A673 (cell line): ENCODE measurements around the gene TSC2. TPM values are rescaled to one million over a fixed set of nuclear protein-coding genes. Genes with fewer than 3 reads are reported as not detected.

ENCODE experiments used
- BruUV-seq: library from RNA; stranded (reverse); fragments of 400-500 nt; replicated peaks from 2 replicates; lab custom pipeline; 2021; lab: Mats Ljungman, UMichigan
- CTCF ChIA-PET: fragments of 300-600 bp; sonication (Branson Sonifier 250); formaldehyde crosslinking; loops from one replicate; lab custom pipeline; 2022; ENCODE audit warnings: antibody characterized with exemption; lab: Charles Lee
- POLR2A ChIA-PET: fragments of 300-600 bp; sonication (Branson Sonifier 250); formaldehyde crosslinking; loops from one replicate; lab custom pipeline; 2022; ENCODE audit warnings: antibody characterized with exemption; ENCODE audit not compliant: low non-redundant PET; lab: Charles Lee
- DNase-seq: peaks from one replicate; pipeline ENCODE4 v3.0.0-alpha.2; 2015; ENCODE audit warnings: low spot score
- H3K27ac ChIP-seq: fragments of 200-600 bp; sonication (generic); 2 replicates; pipeline ENCODE4 v1.5.1; 2016; ENCODE audit warnings: mixed run types, low read depth, mild to moderate bottlenecking, mixed read lengths, antibody characterized with exemption, low read length; ENCODE audit not compliant: poor library complexity, severe bottlenecking
- H3K27me3 ChIP-seq: fragments of 200-600 bp; sonication (generic); replicated peaks from 2 replicates; pipeline ENCODE4 v1.6.1; 2017; ENCODE audit warnings: mixed run types, low read depth, mild to moderate bottlenecking, mixed read lengths, antibody characterized with exemption, low read length; ENCODE audit not compliant: insufficient read depth, poor library complexity
- H3K36me3 ChIP-seq: fragments of 200-600 bp; sonication (generic); 2 replicates; pipeline ENCODE4 v1.6.1; 2016; ENCODE audit warnings: mixed run types, mild to moderate bottlenecking, mixed read lengths, antibody characterized with exemption, low read length; ENCODE audit not compliant: insufficient read depth, poor library complexity, severe bottlenecking
- H3K4me1 ChIP-seq: fragments of 200-600 bp; sonication (generic); 2 replicates; pipeline ENCODE4 v1.6.1; 2017; ENCODE audit warnings: mixed run types, mild to moderate bottlenecking, mixed read lengths, antibody characterized with exemption, low read length; ENCODE audit not compliant: insufficient read depth, poor library complexity, severe bottlenecking
- H3K4me3 ChIP-seq: fragments of 200-600 bp; sonication (generic); 2 replicates; pipeline ENCODE4 v1.5.1; 2016; ENCODE audit warnings: low read depth, mixed run types, mild to moderate bottlenecking, mixed read lengths, low read length; ENCODE audit not compliant: poor library complexity, severe bottlenecking
- H3K9me3 ChIP-seq: fragments of 200-600 bp; sonication (generic); 2 replicates; pipeline ENCODE4 v1.6.1; 2016; ENCODE audit warnings: mixed run types, low read depth, mild to moderate bottlenecking, mixed read lengths, antibody characterized with exemption, low read length; ENCODE audit not compliant: poor library complexity, severe bottlenecking
- CTCF ChIP-seq: fragments of 300-800, 200-600 bp; sonication (generic); conservative IDR thresholded peaks from 2 replicates; pipeline ENCODE4 v1.5.1; 2017; ENCODE audit warnings: low read depth, mild to moderate bottlenecking, antibody characterized with exemption, low read length, moderate library complexity, mixed read lengths
- EZH2 ChIP-seq: fragments of 200-600 bp; sonication (generic); IDR thresholded peaks from 2 replicates; pipeline ENCODE4 v1.6.1; 2017; ENCODE audit warnings: borderline replicate concordance, low read depth, mild to moderate bottlenecking, mixed read lengths, antibody characterized with exemption, low read length; ENCODE audit not compliant: poor library complexity, severe bottlenecking
- intact Hi-C: fragments of 100-400 bp; cut with micrococcal nuclease; formaldehyde crosslinking; loops from one replicate; pipeline ENCODE4 v1.10.0; 2022; ENCODE audit not compliant: unreplicated experiment
- total RNA-seq: library from RNA; stranded (reverse); gene quantifications from 2 replicates; pipeline ENCODE4 v1.2.3, GENCODE V29; 2021

TSC2 gene
- total RNA-seq, 1 experiment from 2014 or later: 125 TPM

GRCh38 chr16:2072926-2073325, 25.1 kb downstream of the TSC2 start:
- CTCF ChIA-PET: no interaction called here
- DNase-seq: no peak
- no TSS peak for BruUV-seq
- Histone ChIP-seq H3K36me3 (no peaks in the 10 kb centered on the region), H3K27me3 (no peaks in the 10 kb centered on the region), H3K9me3 (no peaks in the 10 kb centered on the region), H3K4me3 (no peak overlapping the region), H3K4me1 (no peaks in the 10 kb centered on the region), H3K27ac (no peak overlapping the region)
- POLR2A ChIA-PET: no interaction called here
- TF ChIP-seq CTCF (no peak), EZH2 (no peak)
- intact Hi-C loops: no loop called here

DNA sequence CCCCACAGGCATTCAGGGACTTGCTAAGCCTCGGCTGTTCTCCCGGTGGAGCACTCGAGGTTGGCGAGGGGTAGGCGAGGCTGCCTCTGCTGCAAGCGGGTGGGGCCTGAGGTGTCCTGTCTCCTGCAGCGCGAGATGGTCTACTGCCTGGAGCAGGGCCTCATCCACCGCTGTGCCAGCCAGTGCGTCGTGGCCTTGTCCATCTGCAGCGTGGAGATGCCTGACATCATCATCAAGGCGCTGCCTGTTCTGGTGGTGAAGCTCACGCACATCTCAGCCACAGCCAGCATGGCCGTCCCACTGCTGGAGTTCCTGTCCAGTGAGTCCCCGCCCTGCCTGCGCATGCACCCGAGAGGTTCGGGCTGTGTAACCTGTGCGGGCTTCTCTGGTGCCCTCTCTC, 26.3 kb downstream of the TSC2 start:
- Histone ChIP-seq H3K36me3 (no peaks in the 10 kb centered on the region), H3K4me3 (no peak overlapping the region), H3K27me3 (no peaks in the 10 kb centered on the region), H3K4me1 (no peaks in the 10 kb centered on the region), H3K27ac (no peak overlapping the region), H3K9me3 (no peaks in the 10 kb centered on the region)
- intact Hi-C loops: no loop called here
- ChIA-PET CTCF (no interaction called here), POLR2A (no interaction called here)
- BruUV-seq: no TSS peak
- TF ChIP-seq EZH2 (no peak), CTCF (no peak)
- no peak for DNase-seq

GRCh38 chr16:2075631-2076030, 27.8 kb downstream of the TSC2 start:
- Histone ChIP-seq H3K4me1 (no peaks in the 10 kb centered on the region), H3K4me3 (no peak overlapping the region), H3K27ac (no peak overlapping the region), H3K9me3 (no peaks in the 10 kb centered on the region), H3K36me3 (peaks cover 4% of the 10 kb centered on the region), H3K27me3 (no peaks in the 10 kb centered on the region)
- ChIA-PET CTCF (no interaction called here), POLR2A (interaction anchor here (0.7 kb wide), 1 partner anchor 80 kb away, joined by 23 read pairs; the partner anchor contains the start of gene TRAF7)
- intact Hi-C loops: no loop called here
- no peak for DNase-seq
- no TSS peak for BruUV-seq
- no peak for TF ChIP-seq CTCF
- no peak for TF ChIP-seq EZH2
